ENCODE results near the gene BUD31. TPM values are rescaled to one million over a fixed set of nuclear protein-coding genes. Genes with fewer than 3 reads are reported as not detected.
A peak's percentile ranks its signal among the peaks of the same experiment; 100 is the strongest.

BUD31 gene
- total and polyA plus RNA-seq, 2 experiments from 2014 or later = 77.1 to 247 TPM

GRCh38 chr7:99380823-99381663, 27.7 kb upstream of the BUD31 start:
- no peaks in the 10 kb centered on the region for H3K27me3 ChIP-seq (ENCODE audit: insufficient read depth)
- Mint-ChIP-seq H3K4me1 (peaks cover 14% of the 10 kb centered on the region), H3K27ac (peak overlapping the region; percentile 72; the same call in 1 of the 2 replicates), H3K27me3 (ENCODE audit: insufficient read depth, low read depth, poor library complexity) (peaks cover 13% of the 10 kb centered on the region), H3K36me3 (ENCODE audit: low read depth) (peaks cover 12% of the 10 kb centered on the region), H3K4me3 (no peak overlapping the region), H3K9me3 (no peaks in the 10 kb centered on the region)
- no peak overlapping the region for H3K4me2 ChIP-seq
- H4K20me1 ChIP-seq (replicated peaks; ENCODE audit: insufficient read depth) = peaks cover 22% of the 10 kb centered on the region
- H3K36me3 ChIP-seq (ENCODE audit: insufficient read depth) = no peaks in the 10 kb centered on the region
- peaks cover 19% of the 10 kb centered on the region for H3K79me2 ChIP-seq (replicated peaks; ENCODE audit: insufficient read depth)
- ATAC-seq = no peak
- no peak for TF ChIP-seq ZNF462 (CRISPR knock-in tag; IDR thresholded peaks at IDR 0.05)
- TF ChIP-seq ETS1 (IDR thresholded peaks at IDR 0.05) = no peak
- TF ChIP-seq REST (IDR thresholded peaks at IDR 0.05; ENCODE audit: unreplicated experiment) = no peak
- TF ChIP-seq POLR2AphosphoS5 (IDR thresholded peaks at IDR 0.05; ENCODE audit: low read depth) = no peak
- TF ChIP-seq EZH2 (IDR thresholded peaks at IDR 0.05; ENCODE audit: low read depth, unreplicated experiment) = no peak
- no peak for DNase-seq (ENCODE audit: low spot score)
- no peak overlapping the region for H3K27ac ChIP-seq (ENCODE audit: low read depth)
- no peak overlapping the region for H2AFZ ChIP-seq
- no peaks in the 10 kb centered on the region for H3K9me2 ChIP-seq (ENCODE audit: insufficient read depth)
- H3F3A ChIP-seq (replicated peaks; ENCODE audit: low read depth) = no peaks in the 10 kb centered on the region
- H3K4me3 ChIP-seq = no peak overlapping the region
- H3K4me1 ChIP-seq (ENCODE audit: insufficient read depth) = 0 out of 2 replicates have a peak, but pooled peaks cover 10% of the 10 kb centered on the region
